Liver (tissue), 9 donors: ENCODE measurements around the gene MFAP3. TPM values are rescaled to one million over a fixed set of nuclear protein-coding genes. Genes with fewer than 3 reads are reported as not detected.
A peak's percentile ranks its signal among the peaks of the same experiment; 100 is the strongest.

Source experiments
- DNase-seq: peaks from one replicate; pipeline ENCODE4 v3.0.0-alpha.2; 2017; ENCODE audit warnings: low spot score
- H3K27ac ChIP-seq, 2 donors: one replicate each; pipeline ENCODE4 v1.7.0; 2013; ENCODE audit warnings: inconsistent platforms in 2 of 2, low read length in 2 of 2, control low read depth in 1 of 2, low read depth in 1 of 2, mild to moderate bottlenecking in 1 of 2
- H3K27me3 ChIP-seq, 4 donors: one replicate each; pipeline versions ENCODE4 v1.6.1 to v1.7.0; 2013; ENCODE audit warnings: low read length in 3 of 4, inconsistent platforms in 1 of 4, mild to moderate bottlenecking in 1 of 4, moderate library complexity in 1 of 4; ENCODE audit not compliant: control insufficient read depth in 4 of 4, insufficient read depth in 4 of 4
- H3K36me3 ChIP-seq, 4 donors: one replicate each; pipeline versions ENCODE4 v1.6.1 to v1.7.0; 2013; ENCODE audit warnings: low read length in 3 of 4, mild to moderate bottlenecking in 3 of 4, low read depth in 1 of 4, moderate library complexity in 1 of 4; ENCODE audit not compliant: control insufficient read depth in 4 of 4, insufficient read depth in 3 of 4
- H3K4me1 ChIP-seq, 4 donors: one replicate each; pipeline versions ENCODE4 v1.6.1 to v1.7.0; 2013; ENCODE audit warnings: low read length in 3 of 4, mild to moderate bottlenecking in 3 of 4, moderate library complexity in 1 of 4; ENCODE audit not compliant: control insufficient read depth in 4 of 4, insufficient read depth in 4 of 4
- H3K4me3 ChIP-seq, 3 donors: one replicate each; pipeline versions ENCODE4 v1.6.1 to v1.7.0; 2013; ENCODE audit warnings: low read length in 3 of 3, control low read depth in 1 of 3, low read depth in 1 of 3, mild to moderate bottlenecking in 1 of 3
- H3K9ac ChIP-seq, 2 donors: one replicate each; pipeline ENCODE4 v1.7.0; 2013; ENCODE audit warnings: low read length in 2 of 2, mild to moderate bottlenecking in 2 of 2, moderate library complexity in 2 of 2, control low read depth in 1 of 2, low read depth in 1 of 2
- H3K9me3 ChIP-seq, 4 donors: one replicate each; pipeline versions ENCODE4 v1.6.1 to v1.7.0; 2013; ENCODE audit warnings: low read length in 3 of 4; ENCODE audit not compliant: control insufficient read depth in 4 of 4
- ATF3 ChIP-seq: IDR thresholded peaks from 2 replicates; pipeline ENCODE4 v1.6.1; 2016; ENCODE audit warnings: antibody characterized with exemption
- CTCF ChIP-seq: fragments of 150-350 bp; IDR thresholded peaks from 2 replicates; pipeline ENCODE4 v1.5.1; 2017; ENCODE audit warnings: improper control_type of control experiment, low read depth, low read length; ENCODE audit not compliant: missing input control
- FOXA2 ChIP-seq: IDR thresholded peaks from 2 replicates; pipeline ENCODE4 v1.6.1; 2016; ENCODE audit warnings: antibody characterized with exemption
- GABPA ChIP-seq, 2 donors: IDR thresholded peaks in 1 of 2; conservative IDR thresholded peaks in 1 of 2; 2 replicates each; pipeline ENCODE4 v1.6.1; 2016; ENCODE audit warnings: antibody characterized with exemption in 2 of 2, mild to moderate bottlenecking in 1 of 2, moderate library complexity in 1 of 2
- HNF4A ChIP-seq, 2 donors: conservative IDR thresholded peaks; 2 replicates each; pipeline ENCODE4 v1.6.1; 2016; ENCODE audit warnings: antibody characterized with exemption in 2 of 2, mild to moderate bottlenecking in 2 of 2
- HNF4G ChIP-seq: IDR thresholded peaks from 2 replicates; pipeline ENCODE4 v1.6.1; 2016; ENCODE audit warnings: antibody characterized with exemption
- JUND ChIP-seq, 2 donors: IDR thresholded peaks; 2 replicates each; pipeline ENCODE4 v1.6.1; 2016; ENCODE audit warnings: antibody characterized with exemption in 2 of 2
- MAX ChIP-seq: IDR thresholded peaks from 2 replicates; pipeline ENCODE4 v1.6.1; 2016; ENCODE audit warnings: antibody characterized with exemption
- RAD21 ChIP-seq, 2 donors: IDR thresholded peaks; 2 replicates each; pipeline ENCODE4 v1.6.1; 2016; ENCODE audit warnings: antibody characterized with exemption in 2 of 2, mild to moderate bottlenecking in 2 of 2
- RXRA ChIP-seq, 2 donors: IDR thresholded peaks; 2 replicates each; pipeline ENCODE4 v1.6.1; 2017 to 2018; ENCODE audit warnings: antibody characterized with exemption in 2 of 2, mild to moderate bottlenecking in 1 of 2
- SP1 ChIP-seq: IDR thresholded peaks from 2 replicates; pipeline ENCODE4 v1.6.1; 2018; ENCODE audit warnings: antibody characterized with exemption, mild to moderate bottlenecking
- TAF1 ChIP-seq: conservative IDR thresholded peaks from 2 replicates; pipeline ENCODE4 v1.6.1; 2016; ENCODE audit warnings: antibody characterized with exemption, mild to moderate bottlenecking
- YY1 ChIP-seq: IDR thresholded peaks from 2 replicates; pipeline ENCODE4 v1.6.1; 2016; ENCODE audit warnings: antibody characterized with exemption, mild to moderate bottlenecking
- ZBTB33 ChIP-seq: IDR thresholded peaks from 2 replicates; pipeline ENCODE4 v1.6.1; 2016; ENCODE audit warnings: antibody characterized with exemption
- WGBS: extraction: QIAGEN DNeasy Blood & Tissue Kit; methylation state at CpG from one replicate; pipeline ENCODE4 v1.1.7; 2013; 5-methylcytosine and 5-hydroxymethylcytosine counted together
- polyA plus RNA-seq, 2 donors: library from polyadenylated mRNA; stranded (reverse) in 1 of 2; unstranded in 1 of 2; fragments of 200-250 nt in 1 of 2; fragments of >200 nt in 1 of 2; fragmentation: Nextera tagmentation in 1 of 2; extraction: Ambion mirVana in 1 of 2; gene quantifications; one replicate each; pipeline versions ENCODE4 v1.2.1 to v1.2.3, GENCODE V29; 2013 to 2015
- total RNA-seq, 2 donors: library from RNA; depleted of rRNA; stranded (reverse); fragments of >200 nt; gene quantifications; one replicate each; pipeline ENCODE4 v1.2.3, GENCODE V29; 2014
- donor health status: healthy.
- donor health status: healthy.
- donor health status: healthy.
- donor health status: healthy.
- donor health status: healthy.

Gene MFAP3
- total and polyA plus RNA-seq, 4 donors: 2.7 to 42.8 (median 23.6) TPM

DNA sequence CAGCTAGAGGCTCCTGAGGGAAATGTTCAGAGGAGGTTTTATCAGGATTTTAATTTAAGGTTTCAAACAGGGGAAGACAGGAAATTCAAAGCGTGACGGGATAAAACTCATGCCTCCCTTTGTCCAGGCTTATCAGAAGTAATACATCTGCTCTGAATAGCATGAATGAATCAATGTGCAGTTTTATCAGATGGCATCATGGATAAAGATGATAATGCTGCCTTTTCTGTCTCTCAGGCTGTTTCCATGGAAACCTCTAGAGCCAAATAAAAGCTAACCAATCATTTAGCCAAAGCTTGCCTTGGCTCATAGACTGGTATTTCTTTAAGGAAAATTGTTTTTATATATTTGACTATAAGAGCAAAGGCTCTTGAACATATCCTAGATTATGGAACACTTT lies 16.4 kb downstream of the MFAP3 start (continued):
- TF ChIP-seq CTCF: no peak

- TF ChIP-seq MAX (no peak), RXRA (IDR thresholded peaks at IDR 0.05) (no peak), JUND (IDR thresholded peaks at IDR 0.05) (no peak), ZBTB33 (no peak), GABPA (IDR thresholded peaks at IDR 0.05 in 1 of 2, conservative IDR thresholded peaks at IDR 0.05 in 1 of 2) (no peak), YY1 (no peak), FOXA2 (no peak), SP1 (no peak), RAD21 (IDR thresholded peaks at IDR 0.05) (no peak), ATF3 (no peak)
- Histone ChIP-seq H3K4me3 (no peak overlapping the region), H3K4me1 (peaks cover 0 to 11% (median 7%) of the 10 kb centered on the region in 4 donors), H3K9me3 (no peaks in the 10 kb centered on the region), H3K36me3 (peaks cover 0 to 8% (median 3%) of the 10 kb centered on the region in 4 donors), H3K9ac (no peak overlapping the region), H3K27ac (no peak overlapping the region), H3K27me3 (no peaks in the 10 kb centered on the region)
- DNase-seq: no peak
- WGBS: 83% methylated on average over 10 of the region's 10 CpGs
Observed at GRCh38 chr5:154058055-154059038, 19.6 kb downstream of the MFAP3 start.

DNA sequence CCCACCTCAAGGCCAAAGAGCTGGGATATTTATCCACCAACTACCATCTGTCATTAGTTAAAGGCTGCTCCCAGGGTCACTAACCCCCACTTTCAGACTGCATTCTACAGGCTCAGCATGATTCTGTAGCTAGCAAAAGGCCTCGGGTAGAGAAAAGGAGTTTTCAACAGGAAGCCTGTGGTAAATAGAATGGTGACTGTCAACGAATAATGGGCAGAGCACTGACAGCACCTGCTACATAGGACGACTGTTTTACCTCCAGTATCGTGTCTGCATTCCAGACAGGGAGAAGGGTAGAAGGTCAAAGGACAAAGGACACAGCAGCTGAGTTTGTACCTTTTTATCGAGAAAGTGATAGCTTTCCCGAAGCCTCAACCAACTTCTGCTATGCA lies 20.3 kb downstream of the MFAP3 start:
- Histone ChIP-seq H3K9ac (no peak overlapping the region), H3K4me1 (peaks cover 0 to 11% (median 7%) of the 10 kb centered on the region in 4 donors), H3K27ac (no peak overlapping the region), H3K27me3 (no peaks in the 10 kb centered on the region), H3K4me3 (no peak overlapping the region), H3K36me3 (peaks cover 0 to 3% (median 0%) of the 10 kb centered on the region in 4 donors), H3K9me3 (no peaks in the 10 kb centered on the region)
- WGBS: 27% methylated on average over 6 of the region's 6 CpGs
- no peak for DNase-seq
- TF ChIP-seq RXRA (IDR thresholded peaks at IDR 0.05) (peak; percentile 26 to 34), HNF4A (conservative IDR thresholded peaks at IDR 0.05) (peak; percentile 49 to 57), YY1 (no peak), GABPA (IDR thresholded peaks at IDR 0.05 in 1 of 2, conservative IDR thresholded peaks at IDR 0.05 in 1 of 2) (peak in 1 of 2 donors; percentile 17), HNF4G (no peak), TAF1 (no peak)
